SK-N-SH (cell line): Measurements from ENCODE around the gene MTMR11. TPM values are rescaled to one million over a fixed set of nuclear protein-coding genes. Genes with fewer than 3 reads are reported as not detected.

Source experiments
- CTCF ChIA-PET: fragments of 300-600, 350-600 bp; formaldehyde crosslinking; extraction: SDS; loops from one replicate; lab custom pipeline; 2021; lab: Yijun Ruan, JAX
- POLR2A ChIA-PET: fragments of 350-600 bp; sonication (Branson Sonifier 250); formaldehyde crosslinking; extraction: SDS; loops from one replicate; lab custom pipeline; 2020; ENCODE audit warnings: antibody characterized with exemption, inconsistent platforms; lab: Yijun Ruan, JAX
- DNase-seq: peaks from one replicate; pipeline ENCODE4 v3.0.0; 2012
- H2AFZ ChIP-seq: fragments of 200-600 bp; sonication (generic); 2 replicates; pipeline ENCODE4 v1.8.1; 2016; ENCODE audit warnings: antibody characterized with exemption, mild to moderate bottlenecking, low read depth
- H3F3A ChIP-seq: fragments of 200-600 bp; sonication (generic); replicated peaks from 2 replicates; pipeline ENCODE3; 2016; ENCODE audit warnings: antibody characterized with exemption, mild to moderate bottlenecking; ENCODE audit not compliant: insufficient read depth
- H3K27ac ChIP-seq, 2 experiments: fragments of 200-500 bp in 1 of 2; fragments of 200-600 bp in 1 of 2; sonication (Bioruptor generic) in 1 of 2; sonication (generic), shearing (Covaris generic) in 1 of 2; 2 replicates each; pipeline versions ENCODE4 v1.5.1 to v1.6.1; 2014 to 2016; ENCODE audit warnings: low read depth in 2 of 2, inconsistent platforms in 1 of 2, low read length in 1 of 2, mild to moderate bottlenecking in 1 of 2, mixed read lengths in 1 of 2
- H3K27me3 ChIP-seq: fragments of 200-600 bp; sonication (generic), shearing (Covaris generic); 2 replicates; pipeline ENCODE4 v1.6.1; 2016; ENCODE audit warnings: mixed run types; ENCODE audit not compliant: insufficient read depth
- H3K36me3 ChIP-seq, 2 experiments: fragments of 200-500 bp in 1 of 2; fragments of 200-600 bp in 1 of 2; sonication (Bioruptor generic) in 1 of 2; sonication (generic) in 1 of 2; replicated peaks in 1 of 2; 2 replicates each; pipeline versions ENCODE3 to v1.5.1; 2014 to 2016; ENCODE audit warnings: low read length in 1 of 2, mild to moderate bottlenecking in 1 of 2; ENCODE audit not compliant: insufficient read depth in 2 of 2, control insufficient read depth in 1 of 2
- H3K4me1 ChIP-seq, 2 experiments: fragments of 200-500 bp in 1 of 2; fragments of 200-600 bp in 1 of 2; sonication (Bioruptor generic) in 1 of 2; sonication (generic), shearing (Covaris generic) in 1 of 2; 2 replicates each; pipeline versions ENCODE4 v1.5.1 to v1.6.1; 2014 to 2016; ENCODE audit warnings: low read depth in 1 of 2, low read length in 1 of 2, mixed run types in 1 of 2; ENCODE audit not compliant: insufficient read depth in 2 of 2, control insufficient read depth in 1 of 2
- H3K4me2 ChIP-seq: fragments of 200-600 bp; sonication (generic), shearing (Covaris generic); 2 replicates; pipeline ENCODE4 v1.6.1; 2017; ENCODE audit warnings: mixed run types
- H3K4me3 ChIP-seq, 2 experiments: fragments of 200-500 bp in 1 of 2; fragments of 200-600 bp in 1 of 2; sonication (Bioruptor generic) in 1 of 2; sonication (generic), shearing (Covaris generic) in 1 of 2; 2 replicates each; pipeline versions ENCODE4 v1.5.1 to v1.8.1; 2014 to 2016; ENCODE audit warnings: low read depth in 2 of 2, inconsistent platforms in 1 of 2, low read length in 1 of 2, mild to moderate bottlenecking in 1 of 2, mixed read lengths in 1 of 2, moderate library complexity in 1 of 2
- H3K79me2 ChIP-seq: fragments of 200-600 bp; sonication (generic); 2 replicates; pipeline ENCODE4 v1.8.1; 2017; ENCODE audit warnings: mild to moderate bottlenecking; ENCODE audit not compliant: insufficient read depth
- H3K9ac ChIP-seq: fragments of 200-600 bp; sonication (generic); 2 replicates; pipeline ENCODE4 v1.6.1; 2017; ENCODE audit warnings: mixed run types
- H3K9me2 ChIP-seq: fragments of 200-600 bp; sonication (generic); 2 replicates; pipeline ENCODE4 v1.6.1; 2017; ENCODE audit warnings: mixed run types
- H3K9me3 ChIP-seq: fragments of 200-600 bp; sonication (generic); 2 replicates; pipeline ENCODE4 v1.6.1; 2017; ENCODE audit warnings: mixed run types, mild to moderate bottlenecking, moderate library complexity
- H4K20me1 ChIP-seq: fragments of 200-600 bp; sonication (generic); 2 replicates; pipeline ENCODE4 v1.6.1; 2017; ENCODE audit warnings: mild to moderate bottlenecking, mixed run types; ENCODE audit not compliant: insufficient read depth
- CHD2 ChIP-seq: fragments of 150-350 bp; IDR thresholded peaks from 2 replicates; pipeline ENCODE4 v1.6.1; 2018; ENCODE audit warnings: low read length; ENCODE audit not compliant: partially characterized antibody
- ELF1 ChIP-seq: IDR thresholded peaks from 2 replicates; pipeline ENCODE4 v1.4.0; 2012
- JUND ChIP-seq: IDR thresholded peaks from 2 replicates; pipeline ENCODE4 v1.4.0; 2012
- MEF2A ChIP-seq: IDR thresholded peaks from 2 replicates; pipeline ENCODE4 v1.4.0; 2012; ENCODE audit warnings: low read depth, borderline replicate concordance
- NRF1 ChIP-seq: IDR thresholded peaks from 2 replicates; pipeline ENCODE4 v1.6.1; 2012; ENCODE audit warnings: low read depth, mild to moderate bottlenecking, low read length
- PBX3 ChIP-seq: IDR thresholded peaks from 2 replicates; pipeline ENCODE4; 2012
- POLR2AphosphoS5 ChIP-seq: IDR thresholded peaks from 2 replicates; pipeline ENCODE4 v1.6.1; 2012; ENCODE audit warnings: low read depth, low read length
- RAD21 ChIP-seq: IDR thresholded peaks from 2 replicates; pipeline ENCODE4 v1.6.1; 2012; ENCODE audit warnings: mild to moderate bottlenecking, low read length
- RCOR1 ChIP-seq: fragments of 150-350 bp; IDR thresholded peaks from 2 replicates; pipeline ENCODE4 v1.6.1; 2017; ENCODE audit warnings: antibody characterized with exemption, low read length
- REST ChIP-seq: IDR thresholded peaks from 2 replicates; pipeline ENCODE4 v1.6.1; 2012; ENCODE audit warnings: mild to moderate bottlenecking, low read depth, low read length, moderate library complexity
- RFX5 ChIP-seq: IDR thresholded peaks from 2 replicates; pipeline ENCODE4 v1.6.1; 2012; ENCODE audit warnings: mild to moderate bottlenecking, improper control_type of control experiment, low read length
- RXRA ChIP-seq: IDR thresholded peaks from 2 replicates; pipeline ENCODE4 v1.4.0; 2012; ENCODE audit warnings: low read depth, mild to moderate bottlenecking, borderline replicate concordance
- SIN3A ChIP-seq: IDR thresholded peaks from 2 replicates; pipeline ENCODE4 v1.6.1; 2012; ENCODE audit warnings: low read depth, mild to moderate bottlenecking, low read length, moderate library complexity, borderline replicate concordance
- TAF1 ChIP-seq: IDR thresholded peaks from 2 replicates; pipeline ENCODE4 v1.6.1; 2012; ENCODE audit warnings: low read depth, mild to moderate bottlenecking, low read length, moderate library complexity, borderline replicate concordance
- TCF12 ChIP-seq: IDR thresholded peaks from 2 replicates; pipeline ENCODE4 v1.4.0; 2012
- USF1 ChIP-seq: IDR thresholded peaks from 2 replicates; pipeline ENCODE4 v1.4.0; 2012; ENCODE audit warnings: low read depth, borderline replicate concordance
- WGBS: methylation state at CpG from one replicate; pipeline ENCODE4 v1.1.6; 2017; ENCODE audit warnings: low lambda C conversion rate; 5-methylcytosine and 5-hydroxymethylcytosine counted together
- polyA plus RNA-seq, 3 experiments: library from polyadenylated mRNA; depleted of rRNA; stranded (reverse); fragments of >200 nt; gene quantifications; 2 replicates each; pipeline ENCODE4 v1.2.3, GENCODE V29; 2012

The MTMR11 gene
- polyA plus RNA-seq, 1 of the 3 experiments (the other 2 are of a cell fraction): 9.4 TPM

GRCh38 chr1:149881876-149882275 lies 54.8 kb downstream of the MTMR11 start:
- H3F3A ChIP-seq: peaks cover 23% of the 10 kb centered on the region
- no peak overlapping the region for H3K4me2 ChIP-seq
- H2AFZ ChIP-seq: no peak overlapping the region
- H3K4me3 ChIP-seq: no peak overlapping the region
- peaks cover 30% of the 10 kb centered on the region for H3K79me2 ChIP-seq
- no peak overlapping the region for H3K27ac ChIP-seq
- no peaks in the 10 kb centered on the region for H3K9me2 ChIP-seq
- POLR2A ChIA-PET: no interaction called here
- no peaks in the 10 kb centered on the region for H3K9me3 ChIP-seq
- H3K36me3 ChIP-seq: no peaks in the 10 kb centered on the region
- no peaks in the 10 kb centered on the region for H3K27me3 ChIP-seq
- TF ChIP-seq TAF1: no peak
- TF ChIP-seq TCF12: no peak
- TF ChIP-seq RCOR1: no peak
- TF ChIP-seq RXRA: no peak
- TF ChIP-seq MEF2A: no peak
- no peak for TF ChIP-seq CHD2
- TF ChIP-seq JUND: no peak
- no peak for TF ChIP-seq RAD21
- TF ChIP-seq POLR2AphosphoS5: no peak
- TF ChIP-seq ELF1: no peak
- no peak for TF ChIP-seq RFX5
- TF ChIP-seq REST: no peak
- TF ChIP-seq SIN3A: no peak
- TF ChIP-seq NRF1: no peak
- no peak for TF ChIP-seq PBX3
- no peak for TF ChIP-seq USF1
- peaks cover 20% of the 10 kb centered on the region; the same call in 1 of the 2 replicates for H4K20me1 ChIP-seq
- 63% methylated on average over 1 of the region's 1 CpG for WGBS
- no peak overlapping the region for H3K9ac ChIP-seq
- DNase-seq: no peak
- CTCF ChIA-PET: no interaction called here
- H3K4me1 ChIP-seq: peaks cover 8 to 19% of the 10 kb centered on the region in 2 experiments; a peak in 3 of 4 replicates
